ENCODE results near the gene ZMIZ1.

ZMIZ1 gene

GRCh38 chr10:79137300-79137756 lies 68.6 kb downstream of the ZMIZ1 start:
- no peak for DNase-seq (ENCODE audit: low spot score)

GRCh38 chr10:79137826-79138225 lies 69.1 kb downstream of the ZMIZ1 start:
- DNase-seq (ENCODE audit: low spot score): no peak

- no peak for DNase-seq (ENCODE audit: low spot score)
Observed at GRCh38 chr10:79138449-79139123, 69.8 kb downstream of the ZMIZ1 start.

- DNase-seq (ENCODE audit: low spot score): no peak
Observed at GRCh38 chr10:79139124-79139835, 70.5 kb downstream of the ZMIZ1 start.

GRCh38 chr10:79140085-79140793 lies 71.5 kb downstream of the ZMIZ1 start:
- no peak for DNase-seq (ENCODE audit: low spot score)

- DNase-seq (ENCODE audit: low spot score): no peak
Observed at GRCh38 chr10:79140855-79141254, 72.1 kb downstream of the ZMIZ1 start.

GRCh38 chr10:79142064-79142491 lies 73.3 kb downstream of the ZMIZ1 start:
- DNase-seq (ENCODE audit: low spot score): no peak

GRCh38 chr10:79142522-79143309 lies 74.0 kb downstream of the ZMIZ1 start:
- DNase-seq (ENCODE audit: low spot score): no peak

GRCh38 chr10:79143879-79144278 lies 75.1 kb downstream of the ZMIZ1 start:
- no peak for DNase-seq (ENCODE audit: low spot score)

- DNase-seq (ENCODE audit: low spot score): no peak
Observed at GRCh38 chr10:79144351-79145173, 75.8 kb downstream of the ZMIZ1 start.

- DNase-seq (ENCODE audit: low spot score): no peak
Observed at GRCh38 chr10:79145174-79145483, 76.4 kb downstream of the ZMIZ1 start.

GRCh38 chr10:79145517-79146470 lies 77.0 kb downstream of the ZMIZ1 start:
- no peak for DNase-seq (ENCODE audit: low spot score)

GRCh38 chr10:79146611-79147130 lies 77.9 kb downstream of the ZMIZ1 start:
- DNase-seq (ENCODE audit: low spot score): no peak

- no peak for DNase-seq (ENCODE audit: low spot score)
Observed at GRCh38 chr10:79147306-79147705, 78.5 kb downstream of the ZMIZ1 start.

GRCh38 chr10:79147796-79148451 lies 79.2 kb downstream of the ZMIZ1 start:
- DNase-seq (ENCODE audit: low spot score): no peak

- DNase-seq (ENCODE audit: low spot score): no peak
Observed at GRCh38 chr10:79148452-79149344, 79.9 kb downstream of the ZMIZ1 start.

GRCh38 chr10:79149345-79149661 lies 80.5 kb downstream of the ZMIZ1 start:
- no peak for DNase-seq (ENCODE audit: low spot score)

GRCh38 chr10:79149662-79150443 lies 81.1 kb downstream of the ZMIZ1 start:
- DNase-seq (ENCODE audit: low spot score): peak; percentile 37
